ENCODE results near the gene TLK2.
"Not testable (repeated sequence)": the region's sequence is repeated elsewhere in the genome, so short reads cannot be mapped to it uniquely, and the experiment has no call there.

- not testable (repeated sequence) for TF ChIP-seq CTCF (conservative IDR thresholded peaks at IDR 0.05; ENCODE audit: low read depth, low read length); EZH2 (IDR thresholded peaks at IDR 0.05; ENCODE audit: borderline replicate concordance, low read depth, low read length, poor library complexity, severe bottlenecking)
Observed at GRCh38 chr17:62500463-62500862, 21.8 kb downstream of the TLK2 start.

All from A673 (cell line).